Bronchial smooth muscle cell (primary cell): ENCODE measurements around the gene POMT2. TPM values are rescaled to one million over a fixed set of nuclear protein-coding genes. Genes with fewer than 3 reads are reported as not detected.

Experiments
- total RNA-seq: library from RNA; depleted of rRNA; stranded (reverse); fragments of >200 nt; gene quantifications from 2 replicates; pipeline ENCODE4 v1.2.1, GENCODE V29; 2014

POMT2 gene, protein sequence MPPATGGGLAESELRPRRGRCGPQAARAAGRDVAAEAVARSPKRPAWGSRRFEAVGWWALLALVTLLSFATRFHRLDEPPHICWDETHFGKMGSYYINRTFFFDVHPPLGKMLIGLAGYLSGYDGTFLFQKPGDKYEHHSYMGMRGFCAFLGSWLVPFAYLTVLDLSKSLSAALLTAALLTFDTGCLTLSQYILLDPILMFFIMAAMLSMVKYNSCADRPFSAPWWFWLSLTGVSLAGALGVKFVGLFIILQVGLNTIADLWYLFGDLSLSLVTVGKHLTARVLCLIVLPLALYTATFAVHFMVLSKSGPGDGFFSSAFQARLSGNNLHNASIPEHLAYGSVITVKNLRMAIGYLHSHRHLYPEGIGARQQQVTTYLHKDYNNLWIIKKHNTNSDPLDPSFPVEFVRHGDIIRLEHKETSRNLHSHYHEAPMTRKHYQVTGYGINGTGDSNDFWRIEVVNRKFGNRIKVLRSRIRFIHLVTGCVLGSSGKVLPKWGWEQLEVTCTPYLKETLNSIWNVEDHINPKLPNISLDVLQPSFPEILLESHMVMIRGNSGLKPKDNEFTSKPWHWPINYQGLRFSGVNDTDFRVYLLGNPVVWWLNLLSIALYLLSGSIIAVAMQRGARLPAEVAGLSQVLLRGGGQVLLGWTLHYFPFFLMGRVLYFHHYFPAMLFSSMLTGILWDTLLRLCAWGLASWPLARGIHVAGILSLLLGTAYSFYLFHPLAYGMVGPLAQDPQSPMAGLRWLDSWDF
- total RNA-seq, result 4.7 and 5.9 TPM in 2 replicates

DNA sequence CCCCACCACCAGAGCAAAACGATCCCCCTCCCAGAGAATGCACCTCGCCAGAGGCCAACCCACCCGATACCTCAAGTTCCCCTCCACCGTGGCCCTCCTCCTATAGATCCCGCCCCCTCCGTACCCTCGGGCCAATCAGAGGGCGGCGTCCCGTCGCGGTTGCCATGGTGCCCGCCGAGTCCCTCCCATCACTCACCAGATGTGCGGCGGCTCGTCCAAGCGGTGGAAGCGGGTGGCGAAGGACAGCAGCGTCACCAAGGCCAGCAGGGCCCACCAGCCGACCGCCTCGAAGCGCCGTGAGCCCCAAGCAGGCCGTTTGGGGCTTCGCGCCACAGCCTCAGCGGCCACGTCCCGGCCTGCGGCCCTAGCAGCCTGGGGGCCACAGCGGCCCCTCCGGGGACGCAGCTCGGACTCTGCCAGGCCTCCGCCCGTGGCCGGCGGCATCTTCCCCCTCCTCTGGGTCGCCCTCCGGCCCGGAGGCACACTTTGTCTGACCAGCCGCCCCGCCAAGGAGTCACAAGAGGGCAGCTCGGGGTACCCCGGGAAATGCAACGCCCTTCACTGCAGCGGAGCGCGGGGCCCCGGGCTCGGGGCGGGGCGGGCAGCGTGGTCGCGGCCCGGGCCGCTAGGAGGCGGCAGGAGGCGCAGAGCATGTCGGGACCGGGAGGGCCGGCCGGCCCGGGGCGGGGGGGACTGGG lies at the start of gene POMT2:
TSS of gene POMT2 (minus strand) at position 646 of the 698 bp plus-strand sequence. CDS start at position 444, 202 bp downstream.

DNA sequence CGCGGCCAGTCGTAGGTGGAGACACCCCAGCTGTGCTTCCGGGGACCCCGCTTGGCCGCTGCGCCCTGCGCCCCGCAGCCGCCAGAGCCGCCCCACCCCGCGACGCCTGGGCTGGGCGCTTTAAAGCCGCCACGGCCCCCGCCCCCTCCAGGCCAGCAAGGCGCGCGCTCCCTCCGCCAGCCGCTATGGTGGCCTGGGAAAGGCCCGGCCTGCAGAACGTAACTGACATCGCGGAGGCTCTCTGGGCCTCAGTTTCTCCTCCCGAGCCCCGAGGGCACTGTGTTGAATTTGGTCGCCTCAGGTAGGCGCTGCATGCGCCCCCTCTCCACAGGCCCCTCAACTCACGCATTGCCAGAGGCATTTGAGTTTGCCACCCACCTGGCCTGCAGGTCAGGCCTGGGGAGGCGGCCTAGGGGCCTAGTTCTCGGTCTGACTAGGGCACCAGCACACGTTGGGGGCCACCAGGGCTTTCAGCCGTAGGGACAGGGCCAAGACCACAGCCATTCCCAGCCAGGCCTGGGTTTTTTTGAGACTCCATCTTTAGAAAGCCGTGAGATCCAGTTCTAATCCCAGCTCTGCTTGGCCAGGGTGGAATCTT lies 49.5 kb downstream of the POMT2 start, which contains the start of gene NGB:
TSS of gene NGB (minus strand) at position 94 of the 598 bp plus-strand sequence. CDS start 269 bp downstream, outside the sequence.

Other genes with a start within 250 kb of the POMT2 start
- gene CIPC, start 222.6 kb downstream of the POMT2 start, total RNA-seq, result 4.6 and 5.0 TPM in 2 replicates
- gene ZDHHC22, start 179.1 kb downstream of the POMT2 start, total RNA-seq, result not detected in 2 replicates
- 0.32 TPM in 1 of 2 replicates, not detected in the other for gene TMEM63C, start 139.1 kb downstream of the POMT2 start, total RNA-seq
- not detected in 2 replicates for gene NGB, start 49.7 kb downstream of the POMT2 start, total RNA-seq
- gene GSTZ1, start 153 bp upstream of the POMT2 start, total RNA-seq, result 17.5 and 30.3 TPM in 2 replicates
- gene TMED8, start 56.2 kb upstream of the POMT2 start, total RNA-seq, result 3.5 and 3.7 TPM in 2 replicates
- 0.94 and 1.3 TPM in 2 replicates for gene SAMD15, start 56.5 kb upstream of the POMT2 start, total RNA-seq
- 0.26 and 0.32 TPM in 2 replicates for gene NOXRED1, start 102.6 kb upstream of the POMT2 start, total RNA-seq
- 32.2 and 36.1 TPM in 2 replicates for gene VIPAS39, start 136.7 kb upstream of the POMT2 start, total RNA-seq
- gene AHSA1, start 137.2 kb upstream of the POMT2 start, total RNA-seq, result 76.8 and 95.2 TPM in 2 replicates
- gene ISM2, start 177.9 kb upstream of the POMT2 start, total RNA-seq, result 0.16 and 0.17 TPM in 2 replicates